Muscle of arm (tissue), 12 donors: ENCODE data around the gene MAK. TPM values are rescaled to one million over a fixed set of nuclear protein-coding genes. Genes with fewer than 3 reads are reported as not detected.
"Not testable (repeated sequence)": the region's sequence is repeated elsewhere in the genome, so short reads cannot be mapped to it uniquely, and the experiment has no call there.

Experiments
- DNase-seq: peaks from one replicate; pipeline ENCODE4 v3.0.0-alpha.2; 2013
- polyA plus RNA-seq, 12 donors: library from polyadenylated mRNA; unstranded; fragments of 120-200 nt; gene quantifications; one replicate each; pipeline ENCODE4 v1.2.1, GENCODE V29; 2013; ENCODE audit not compliant: insufficient read length in 12 of 12

Gene MAK
- polyA plus RNA-seq, 12 donors: 0.12 to 1.1 (median 0.48) TPM; not detected in 2

DNA sequence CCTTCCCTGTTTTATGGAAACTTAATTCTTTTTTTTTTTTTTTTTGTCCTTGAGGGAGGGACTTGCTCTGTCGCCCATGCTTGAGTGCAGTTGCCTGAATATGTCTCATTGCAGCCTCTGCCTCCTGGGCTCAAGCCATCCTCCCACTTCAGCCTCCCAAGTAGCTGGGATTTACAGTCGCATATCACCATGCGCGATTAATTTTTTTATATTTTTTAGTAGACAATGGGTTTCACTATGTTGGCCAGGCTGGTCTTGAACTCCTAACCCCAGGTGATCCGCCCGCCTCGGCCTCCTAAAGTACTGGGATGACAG, 114.8 kb downstream of the MAK start:
- DNase-seq: no peak

- peak; percentile 97 for DNase-seq
These were observed 115.3 kb downstream of the MAK start, which contains the start of gene TMEM14C for GRCh38 chr6:10722820-10723566. TMEM14C (plus strand) TSS chr6:10723070; CDS start chr6:10724614, 1,544 bp downstream.

DNA sequence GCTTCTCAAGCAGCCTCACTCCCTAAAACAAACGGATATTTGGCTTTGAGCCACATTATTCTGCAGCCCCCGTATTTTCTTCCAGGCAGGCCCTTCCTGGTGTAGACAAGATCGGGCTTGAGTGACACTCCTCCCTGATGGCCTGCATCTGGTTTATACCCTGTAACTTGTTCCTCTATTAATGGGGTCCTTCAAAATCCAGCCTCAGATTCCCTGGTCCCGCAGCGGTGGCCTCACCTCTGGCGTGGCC, 115.8 kb downstream of the MAK start:
- no peak for DNase-seq

GRCh38 chr6:10721850-10722569, 116.3 kb downstream of the MAK start:
- no peak for DNase-seq

DNA sequence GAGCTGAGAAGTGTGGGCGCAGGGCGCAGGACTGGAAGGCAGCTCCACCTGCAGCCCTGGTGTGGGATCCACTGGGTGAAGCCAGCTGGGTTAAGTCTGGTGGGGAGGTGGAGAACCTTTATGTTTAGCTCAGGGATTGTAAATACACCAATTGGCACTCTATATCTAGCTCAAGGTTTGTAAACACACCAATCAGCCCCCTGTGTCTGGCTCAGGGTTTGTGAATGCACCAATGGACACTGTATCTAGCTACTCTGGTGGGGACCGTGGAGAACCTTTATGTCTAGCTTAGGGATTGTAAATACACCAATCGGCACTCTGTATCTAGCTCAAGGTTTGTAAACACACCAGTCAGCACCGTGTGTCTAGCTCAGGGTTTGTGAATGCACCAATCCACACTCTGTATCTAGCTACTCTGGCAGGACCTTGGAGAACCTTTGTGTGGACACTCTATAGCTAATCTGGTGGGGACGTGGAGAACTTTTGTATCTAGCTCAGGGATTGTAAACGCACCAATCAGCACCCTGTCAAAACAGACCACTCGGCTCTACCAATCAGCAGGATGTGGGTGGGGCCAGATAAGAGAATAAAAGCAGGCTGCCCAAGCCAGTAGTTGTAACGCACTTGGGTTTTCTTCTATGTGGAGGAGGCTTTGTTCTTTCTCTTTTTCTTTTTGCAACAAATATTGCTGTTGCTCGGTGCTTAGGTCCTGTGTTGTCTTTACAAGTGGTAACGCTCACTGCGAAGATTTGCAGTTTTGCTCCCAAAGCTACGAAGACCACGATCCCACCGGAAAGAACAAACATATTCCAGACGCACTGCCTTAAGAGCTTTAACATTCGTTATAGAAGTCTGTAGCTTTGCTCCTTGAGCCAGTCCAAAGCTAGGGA, 117.1 kb downstream of the MAK start:
- DNase-seq: not testable (repeated sequence)

DNA sequence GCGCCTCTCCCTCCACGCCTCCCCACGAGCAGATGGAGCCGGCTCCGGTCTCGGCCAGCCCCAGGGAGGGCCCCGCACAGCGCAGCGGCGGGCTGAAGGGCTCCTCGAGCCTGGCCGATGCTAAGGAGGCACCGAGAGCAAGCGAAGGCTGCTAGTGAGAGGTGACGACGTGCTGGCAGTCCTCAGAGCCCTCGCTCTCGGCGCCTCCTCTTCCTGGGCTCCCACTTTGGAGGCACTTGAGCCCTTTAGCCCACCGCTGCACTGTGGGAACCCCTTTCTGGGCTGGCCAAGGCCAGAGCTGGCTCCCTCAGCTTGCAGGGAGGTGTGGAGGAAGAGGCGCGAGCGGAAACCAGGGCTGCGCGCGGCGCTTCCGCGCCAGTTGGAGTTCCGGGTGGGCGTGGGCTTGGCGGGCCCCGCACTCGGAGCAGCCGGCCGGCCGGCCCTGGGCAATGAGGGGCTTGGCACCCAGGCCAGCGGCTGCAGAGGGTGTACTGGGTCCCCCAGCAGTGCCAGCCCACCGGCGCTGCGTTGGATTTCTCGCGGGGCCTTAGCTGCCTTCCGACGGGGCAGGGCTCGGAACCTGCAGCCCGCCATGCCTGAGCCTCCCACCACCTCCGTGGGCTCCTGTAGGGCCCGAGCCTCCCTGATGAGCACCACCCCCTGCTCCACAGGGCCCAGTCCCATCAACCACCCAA, 117.9 kb downstream of the MAK start:
- DNase-seq: peak; percentile 37

GRCh38 chr6:10719964-10720264, 118.4 kb downstream of the MAK start:
- peak; percentile 41 for DNase-seq

- peak; percentile 5 for DNase-seq
These were observed 118.9 kb downstream of the MAK start for GRCh38 chr6:10719296-10719963.

GRCh38 chr6:10713962-10714361, 124.4 kb downstream of the MAK start:
- no peak for DNase-seq

Other genes with a start within 250 kb of the MAK start
- 1 to 10 TPM in 10 of 12 donors, not detected in 2; 1.0 to 4.4 (median 1.7) TPM for gene C6orf52, start 143.9 kb downstream of the MAK start, polyA plus RNA-seq
- gene PAK1IP1, start 143.6 kb downstream of the MAK start, polyA plus RNA-seq: 10 to 100 TPM in 11 of 12 donors, not detected in 1; 13.8 to 23.6 (median 18.3) TPM
- 100 to 1,000 TPM in 8 of 12 donors, 10 to 100 TPM in 3, not detected in 1; 67.8 to 131 (median 110) TPM for gene TMEM14C, start 115.5 kb downstream of the MAK start, polyA plus RNA-seq
- 100 to 1,000 TPM in 1 of 12 donors, 10 to 100 TPM in 10, not detected in 1; 59.4 to 112 (median 76.1) TPM for gene TMEM14B, start 90.7 kb downstream of the MAK start, polyA plus RNA-seq
- gene GCM2, start 43.5 kb upstream of the MAK start, polyA plus RNA-seq: under 1 TPM in 2 of 12 donors, not detected in 10; 0.09 TPM
- 1 to 10 TPM in 8 of 12 donors, under 1 TPM in 2, not detected in 2; 0.73 to 6.7 (median 2.0) TPM for gene SYCP2L, start 48.5 kb upstream of the MAK start, polyA plus RNA-seq
- gene ELOVL2, start 205.8 kb upstream of the MAK start, polyA plus RNA-seq: 1 to 10 TPM in 11 of 12 donors, not detected in 1; 1.7 to 3.2 (median 2.6) TPM